Measurements from ENCODE around the gene SARM1. TPM values are rescaled to one million over a fixed set of nuclear protein-coding genes. Genes with fewer than 3 reads are reported as not detected.

Gene SARM1
- total and polyA plus RNA-seq, 2 experiments from 2014 or later, result 14.5 to 19.5 TPM

GRCh38 chr17:28449859-28450258, 78.4 kb downstream of the SARM1 start:
- Histone ChIP-seq H3K4me3 (no peak overlapping the region), H3K9me3 (ENCODE audit: low read depth) (no peaks in the 10 kb centered on the region), H3K27ac (no peak overlapping the region), H3K36me3 (replicated peaks; ENCODE audit: insufficient read depth, low read depth) (no peaks in the 10 kb centered on the region), H3K4me2 (no peak overlapping the region), H3K79me2 (no peaks in the 10 kb centered on the region), H2AFZ (no peak overlapping the region), H3K27me3 (no peaks in the 10 kb centered on the region), H4K20me1 (ENCODE audit: insufficient read depth, poor library complexity, severe bottlenecking) (no peaks in the 10 kb centered on the region), H3K4me1 (ENCODE audit: insufficient read depth) (no peaks in the 10 kb centered on the region), H3K9me2 (replicated peaks; ENCODE audit: insufficient read depth) (no peaks in the 10 kb centered on the region)
- no peak for DNase-seq (ENCODE audit: low spot score)
- 91% methylated on average over 1 of the region's 1 CpG for WGBS (ENCODE audit: low lambda C conversion rate, missing lambda C conversion rate)
- TF ChIP-seq EZH2phosphoT487 (IDR thresholded peaks at IDR 0.05; ENCODE audit: low read depth, severe bottlenecking, unreplicated experiment), result no peak
- no peak for TF ChIP-seq EZH2 (IDR thresholded peaks at IDR 0.05; ENCODE audit: borderline replicate concordance)

Small RNAs within 50 kb of the gene (microRNA-seq; reads per million reads assigned to microRNA genes)
- gene MIR4723, result 1.3 reads per million

Other genes with a start within 250 kb of the SARM1 start
- gene TMEM97, start 52.5 kb upstream of the SARM1 start, total RNA-seq, result 66.9 and 74.7 TPM in 2 replicates
- 63.6 and 69.1 TPM in 2 replicates for gene TMEM97, start 52.5 kb upstream of the SARM1 start, polyA plus RNA-seq
- 49.9 and 62.4 TPM in 2 replicates for gene IFT20, start 36.2 kb upstream of the SARM1 start, total RNA-seq
- 75.1 and 75.3 TPM in 2 replicates for gene IFT20, start 36.2 kb upstream of the SARM1 start, polyA plus RNA-seq
- 25.4 and 37.6 TPM in 2 replicates for gene TNFAIP1, start 35.9 kb upstream of the SARM1 start, total RNA-seq
- gene TNFAIP1, start 35.9 kb upstream of the SARM1 start, polyA plus RNA-seq, result 36.9 and 39.0 TPM in 2 replicates
- gene POLDIP2, start 14.2 kb upstream of the SARM1 start, total RNA-seq, result 81.6 and 82.9 TPM in 2 replicates
- gene POLDIP2, start 14.2 kb upstream of the SARM1 start, polyA plus RNA-seq, result 118 and 122 TPM in 2 replicates
- not detected in 2 replicates for gene SEBOX, start 6.5 kb upstream of the SARM1 start, total RNA-seq
- not detected in 2 replicates for gene SEBOX, start 6.5 kb upstream of the SARM1 start, polyA plus RNA-seq
- gene VTN, start 1.4 kb upstream of the SARM1 start, total RNA-seq, result 1,128 and 1,263 TPM in 2 replicates
- 613 and 763 TPM in 2 replicates for gene VTN, start 1.4 kb upstream of the SARM1 start, polyA plus RNA-seq
- gene SLC46A1, start 34.5 kb downstream of the SARM1 start, total RNA-seq, result 41.9 and 54.5 TPM in 2 replicates
- gene SLC46A1, start 34.5 kb downstream of the SARM1 start, polyA plus RNA-seq, result 34.8 and 43.1 TPM in 2 replicates
- gene SLC13A2, start 102.0 kb downstream of the SARM1 start, total RNA-seq, result 1.2 and 2.0 TPM in 2 replicates
- 1.1 and 2.0 TPM in 2 replicates for gene SLC13A2, start 102.0 kb downstream of the SARM1 start, polyA plus RNA-seq
- gene FOXN1, start 134.7 kb downstream of the SARM1 start, total RNA-seq, result not detected in 2 replicates
- 0.87 TPM in 1 of 2 replicates, not detected in the other for gene FOXN1, start 134.7 kb downstream of the SARM1 start, polyA plus RNA-seq
- 65.2 and 68.1 TPM in 2 replicates for gene UNC119, start 180.9 kb downstream of the SARM1 start, total RNA-seq
- gene UNC119, start 180.9 kb downstream of the SARM1 start, polyA plus RNA-seq, result 85.5 and 87.6 TPM in 2 replicates
- 39.5 and 59.1 TPM in 2 replicates for gene PIGS, start 199.8 kb downstream of the SARM1 start, total RNA-seq
- gene PIGS, start 199.8 kb downstream of the SARM1 start, polyA plus RNA-seq, result 65.4 and 78.2 TPM in 2 replicates
- gene ALDOC, start 205.2 kb downstream of the SARM1 start, total RNA-seq, result 31.8 and 34.5 TPM in 2 replicates
- 14.9 and 16.2 TPM in 2 replicates for gene ALDOC, start 205.2 kb downstream of the SARM1 start, polyA plus RNA-seq
- 13.9 and 16.3 TPM in 2 replicates for gene SPAG5, start 227.3 kb downstream of the SARM1 start, total RNA-seq
- gene SPAG5, start 227.3 kb downstream of the SARM1 start, polyA plus RNA-seq, result 17.9 and 19.2 TPM in 2 replicates
- 4.6 and 5.3 TPM in 2 replicates for gene RSKR, start 242.5 kb downstream of the SARM1 start, total RNA-seq
- 1.6 and 2.2 TPM in 2 replicates for gene RSKR, start 242.5 kb downstream of the SARM1 start, polyA plus RNA-seq